Measurements from ENCODE around the gene MRPL22.
"Not testable (repeated sequence)": the region's sequence is repeated elsewhere in the genome, so short reads cannot be mapped to it uniquely, and the experiment has no call there.

Gene MRPL22

GRCh38 chr5:154940375-154940771, 500 bp upstream of the MRPL22 start:
- DNase-seq (ENCODE audit: low read depth in 2 of 2): no peak

GRCh38 chr5:154943527-154943926, 2.7 kb downstream of the MRPL22 start:
- no peak for DNase-seq (ENCODE audit: low read depth in 2 of 2)

- DNase-seq (ENCODE audit: low read depth in 2 of 2): no peak
These were observed 3.8 kb downstream of the MRPL22 start for GRCh38 chr5:154944716-154945115.

- DNase-seq (ENCODE audit: low read depth in 2 of 2): no peak
These were observed 4.9 kb downstream of the MRPL22 start for GRCh38 chr5:154945695-154946301.

- no peak for DNase-seq (ENCODE audit: low read depth in 2 of 2)
These were observed 6.9 kb downstream of the MRPL22 start for GRCh38 chr5:154947778-154948177.

GRCh38 chr5:154948313-154948712, 7.4 kb downstream of the MRPL22 start:
- no peak for DNase-seq (ENCODE audit: low read depth in 2 of 2)

GRCh38 chr5:154949781-154950180, 8.9 kb downstream of the MRPL22 start:
- no peak for DNase-seq (ENCODE audit: low read depth in 2 of 2)

- DNase-seq (ENCODE audit: low read depth in 2 of 2): no peak
These were observed 15.8 kb downstream of the MRPL22 start for GRCh38 chr5:154956712-154957111.

- DNase-seq (ENCODE audit: low read depth in 2 of 2): no peak
These were observed 21.6 kb downstream of the MRPL22 start for GRCh38 chr5:154962494-154962893.

GRCh38 chr5:154966081-154966841, 25.4 kb downstream of the MRPL22 start:
- DNase-seq (ENCODE audit: low read depth in 2 of 2): no peak

- DNase-seq (ENCODE audit: low read depth in 2 of 2): no peak
These were observed 26.0 kb downstream of the MRPL22 start for GRCh38 chr5:154966874-154967273.

- no peak for DNase-seq (ENCODE audit: low read depth in 2 of 2)
These were observed 26.6 kb downstream of the MRPL22 start for GRCh38 chr5:154967421-154968024.

GRCh38 chr5:154968953-154969352, 28.1 kb downstream of the MRPL22 start:
- no peak for DNase-seq (ENCODE audit: low read depth in 2 of 2)

GRCh38 chr5:154970759-154971158, 29.9 kb downstream of the MRPL22 start:
- no peak for DNase-seq (ENCODE audit: low read depth in 2 of 2)

- DNase-seq (ENCODE audit: low read depth in 2 of 2): peak in 1 of 2 experiments; percentile 10
These were observed 30.6 kb downstream of the MRPL22 start for GRCh38 chr5:154971501-154971900.

GRCh38 chr5:154972476-154973080, 31.7 kb downstream of the MRPL22 start:
- peak in 1 of 2 experiments; percentile 4 for DNase-seq (ENCODE audit: low read depth in 2 of 2)

- DNase-seq (ENCODE audit: low read depth in 2 of 2): not testable (repeated sequence)
These were observed 35.2 kb downstream of the MRPL22 start for GRCh38 chr5:154976082-154976481.

GRCh38 chr5:154977409-154977808, 36.5 kb downstream of the MRPL22 start:
- DNase-seq (ENCODE audit: low read depth in 2 of 2): no peak

GRCh38 chr5:154978294-154978693, 37.4 kb downstream of the MRPL22 start:
- DNase-seq (ENCODE audit: low read depth in 2 of 2): not testable (repeated sequence)

GRCh38 chr5:154984946-154985516, 44.2 kb downstream of the MRPL22 start:
- no peak for DNase-seq (ENCODE audit: low read depth in 2 of 2)

- no peak for DNase-seq (ENCODE audit: low read depth in 2 of 2)
These were observed 45.3 kb downstream of the MRPL22 start for GRCh38 chr5:154986151-154986550.

- no peak for DNase-seq (ENCODE audit: low read depth in 2 of 2)
These were observed 48.8 kb downstream of the MRPL22 start for GRCh38 chr5:154989626-154990025.

All from fibroblast of skin of left quadriceps (primary cell).